ENCODE results near the gene EEFSEC.

EEFSEC gene

DNA sequence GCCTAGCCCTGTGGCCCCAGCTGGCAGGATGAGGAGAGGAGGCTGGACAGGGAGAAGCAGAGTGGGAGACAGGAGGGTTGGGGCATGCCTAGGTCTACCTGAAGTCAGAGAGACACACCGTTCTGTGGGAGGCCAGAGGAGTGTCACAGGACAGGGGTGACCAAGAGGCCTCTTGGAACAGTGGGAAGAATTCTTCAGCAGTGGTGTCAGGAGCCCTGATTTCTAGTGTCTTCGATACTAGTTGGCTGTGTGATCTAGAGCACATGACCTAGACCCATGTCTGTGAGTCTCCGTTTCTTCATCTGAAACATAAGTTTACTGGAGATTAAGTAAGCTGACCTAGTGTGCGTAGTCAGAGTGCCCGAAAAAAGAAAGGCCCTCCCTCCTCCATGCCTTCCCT, 92.2 kb downstream of the EEFSEC start:
- no peak for DNase-seq

DNA sequence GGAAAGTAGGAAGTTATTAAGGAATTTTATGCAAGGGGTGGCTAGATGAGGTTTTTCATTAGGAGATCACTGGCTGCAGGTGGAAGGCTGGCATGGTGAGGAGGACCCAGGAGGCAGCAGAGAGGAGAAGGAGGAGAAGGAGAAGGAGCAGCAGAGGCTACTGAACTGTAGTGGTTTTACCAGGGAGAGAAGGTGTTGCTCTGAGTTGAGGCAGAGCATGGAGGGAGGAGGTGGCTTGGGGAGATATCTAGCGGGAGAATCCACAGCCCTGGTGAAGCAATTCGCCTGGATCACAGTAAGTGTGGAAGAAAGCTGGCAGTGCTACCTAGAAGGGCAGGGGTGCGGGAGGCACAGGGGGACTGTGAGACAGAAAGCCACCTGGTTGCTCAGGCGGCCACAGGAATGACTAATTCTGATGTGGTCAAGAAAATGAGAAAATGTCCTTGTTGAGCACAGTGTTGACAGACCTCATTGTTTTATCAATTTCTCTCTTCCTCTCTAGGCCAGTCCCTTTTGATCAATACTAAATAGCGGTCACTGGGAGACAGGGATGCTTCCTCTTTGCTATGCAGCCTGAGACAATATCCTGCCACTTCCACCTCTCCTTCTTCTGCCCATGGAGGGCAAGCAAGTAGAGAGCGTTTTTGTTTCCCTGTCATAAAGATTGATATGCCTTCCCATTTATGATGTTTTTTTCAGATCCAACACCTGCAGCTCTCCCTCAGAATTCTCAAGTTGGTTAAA, 94.6 kb downstream of the EEFSEC start:
- no peak for DNase-seq

DNA sequence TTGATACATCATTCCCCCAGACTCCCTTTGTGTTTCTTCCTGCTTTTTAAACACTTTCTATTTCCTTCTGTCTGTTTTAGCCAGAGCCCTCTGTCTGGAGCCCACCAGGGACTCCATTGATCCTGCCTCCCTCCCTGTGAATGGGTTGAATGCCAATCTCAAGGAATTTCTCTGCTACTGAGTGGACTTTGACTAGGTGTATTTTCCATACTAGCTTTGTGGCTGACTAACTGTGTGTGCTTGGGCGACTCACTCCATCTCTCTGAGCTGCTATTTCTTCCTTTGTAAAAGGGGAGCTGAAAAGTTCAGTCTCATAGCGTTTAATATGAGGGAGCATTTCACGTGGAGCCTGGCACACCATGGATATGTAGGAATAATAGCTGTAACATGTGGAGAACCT, 98.8 kb downstream of the EEFSEC start:
- DNase-seq: no peak

DNA sequence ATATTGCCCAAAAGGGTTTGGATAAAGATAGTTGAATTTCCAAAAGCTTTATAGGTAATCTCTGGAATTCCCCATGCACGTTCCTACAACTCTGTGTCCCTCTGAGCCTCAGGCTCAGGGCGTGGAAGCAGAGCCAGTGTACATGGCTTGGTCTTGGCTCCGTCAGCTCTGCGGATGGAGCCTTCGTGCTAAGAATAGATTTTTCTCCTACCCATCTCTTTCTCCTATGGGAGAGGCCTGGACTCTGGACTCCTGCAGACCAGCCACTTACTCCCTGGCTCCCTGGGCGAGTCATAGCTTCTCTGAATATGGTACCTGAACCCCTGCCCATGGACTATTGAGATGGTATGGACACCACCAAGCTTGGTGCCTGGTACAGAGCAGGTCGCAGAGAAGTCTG, 99.9 kb downstream of the EEFSEC start:
- DNase-seq: no peak

DNA sequence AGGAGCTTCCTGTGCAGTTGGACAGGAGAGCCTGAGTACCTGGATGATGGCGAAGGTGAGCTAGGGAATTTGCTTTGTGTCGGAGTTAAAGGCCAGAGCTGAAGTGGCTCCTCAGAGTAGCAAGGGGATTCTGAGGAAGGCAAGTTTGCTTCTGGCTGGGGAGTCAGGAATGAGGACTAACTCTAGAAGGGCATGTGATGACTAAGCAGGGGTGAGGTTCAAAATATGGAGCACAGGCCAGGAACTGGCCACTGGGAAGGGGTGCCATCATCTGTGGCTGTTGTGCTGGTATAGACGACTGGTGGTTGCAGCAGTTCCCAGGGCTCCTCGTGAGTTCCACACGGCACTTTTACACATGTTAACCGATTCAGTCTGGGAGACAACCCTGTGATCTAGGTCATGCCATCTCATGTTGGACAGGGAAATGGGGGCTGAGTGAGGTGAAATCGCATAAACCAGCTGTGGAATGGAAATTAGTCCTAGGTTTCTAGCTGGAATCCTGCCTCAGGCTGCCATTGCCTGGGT, 100.8 kb downstream of the EEFSEC start:
- DNase-seq: no peak

DNA sequence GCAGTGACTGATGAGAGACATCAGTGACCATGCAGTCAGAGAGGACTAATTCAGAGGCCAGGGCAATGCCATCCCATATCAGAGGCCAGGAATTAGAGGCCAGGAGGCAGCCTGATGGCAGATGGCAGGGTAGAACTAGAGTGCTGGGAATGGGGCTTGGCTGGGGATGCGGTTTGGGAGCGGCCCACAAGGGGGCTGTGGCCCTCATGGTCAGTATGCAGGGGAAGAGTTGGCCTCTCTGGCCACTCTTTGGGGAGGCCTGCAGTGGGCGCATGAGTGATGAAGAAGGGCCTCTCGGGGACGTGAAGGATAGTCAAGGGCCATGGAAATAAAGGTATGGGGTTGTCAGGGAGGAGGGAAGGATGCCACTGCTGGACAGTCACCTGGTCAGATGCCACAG, 101.7 kb downstream of the EEFSEC start:
- no peak for DNase-seq

DNA sequence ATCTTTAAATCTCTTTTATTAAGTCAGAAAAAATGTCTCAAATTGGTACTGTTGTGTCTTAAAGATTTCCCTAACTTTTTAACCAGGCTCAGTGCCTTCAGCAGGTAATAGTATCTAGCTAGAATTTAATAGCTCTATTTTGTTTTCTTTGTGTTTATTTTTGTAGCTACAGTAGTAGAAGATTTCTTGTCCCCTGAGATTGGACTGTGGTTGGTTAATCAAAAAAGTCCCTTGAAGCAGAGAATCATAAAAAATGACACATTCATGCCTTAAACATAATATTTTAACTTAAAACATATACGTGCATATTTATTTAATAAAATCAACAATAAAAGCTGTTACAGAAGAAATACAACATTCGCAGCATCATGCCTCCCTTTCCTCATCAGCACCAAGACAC, 102.8 kb downstream of the EEFSEC start:
- DNase-seq: no peak

DNA sequence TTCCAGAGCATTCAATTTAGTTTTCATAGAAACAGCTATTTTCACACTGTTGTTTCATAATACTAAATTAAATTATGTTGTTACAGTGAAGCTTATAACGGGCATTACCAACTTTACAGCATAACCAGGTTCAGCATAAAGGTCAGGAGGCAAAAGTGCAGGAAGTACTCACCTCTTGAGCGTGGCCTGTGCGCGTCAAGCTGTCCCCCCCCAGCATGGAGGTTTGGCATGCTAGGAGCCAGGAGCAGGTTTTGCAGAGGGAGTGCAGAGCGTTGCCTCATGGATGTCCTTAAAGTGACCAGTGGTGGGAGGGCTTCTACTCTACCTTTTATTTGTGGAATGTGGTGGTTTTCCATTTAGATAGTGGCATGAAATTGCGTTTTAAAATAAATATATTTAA, 104.4 kb downstream of the EEFSEC start:
- DNase-seq: no peak

DNA sequence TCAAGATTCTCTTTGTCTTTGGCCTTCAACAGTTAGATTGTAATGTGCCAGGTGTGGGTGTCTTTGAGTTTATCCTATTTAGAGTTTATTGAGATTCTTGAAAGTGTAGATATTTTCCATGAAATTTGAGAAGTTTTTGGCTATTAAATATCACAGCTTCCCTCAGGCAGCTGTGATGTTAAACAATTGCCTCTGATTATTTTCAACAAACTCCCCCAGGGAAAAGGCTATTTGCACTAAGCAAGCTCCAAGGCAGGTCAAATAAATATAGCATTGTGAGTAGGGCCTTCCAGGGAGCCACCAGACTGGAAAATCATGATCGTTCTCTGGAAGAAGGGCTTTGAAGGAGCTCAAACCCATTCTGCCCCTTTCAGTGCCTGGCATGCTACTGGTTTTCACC, 107.0 kb downstream of the EEFSEC start:
- no peak for DNase-seq

DNA sequence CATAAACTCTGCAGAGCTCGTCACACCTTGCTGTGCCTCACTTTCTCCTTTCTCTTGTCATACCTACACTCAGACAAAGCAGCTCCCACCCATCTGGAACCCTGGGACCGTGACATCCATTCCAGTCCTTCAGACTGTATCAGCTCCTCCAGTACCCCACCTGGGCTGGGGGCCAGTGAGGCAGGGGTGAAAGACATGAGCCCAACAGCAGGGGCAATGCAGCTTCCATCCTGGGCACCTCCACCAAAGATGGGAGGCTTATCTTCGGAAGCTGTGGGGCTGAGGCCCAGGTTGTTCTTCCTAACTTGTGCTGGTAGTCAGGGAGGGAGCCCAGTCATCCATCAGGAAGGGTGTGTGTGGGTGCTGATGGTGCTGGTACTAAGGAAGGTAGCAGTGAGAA, 109.2 kb downstream of the EEFSEC start:
- no peak for DNase-seq

DNA sequence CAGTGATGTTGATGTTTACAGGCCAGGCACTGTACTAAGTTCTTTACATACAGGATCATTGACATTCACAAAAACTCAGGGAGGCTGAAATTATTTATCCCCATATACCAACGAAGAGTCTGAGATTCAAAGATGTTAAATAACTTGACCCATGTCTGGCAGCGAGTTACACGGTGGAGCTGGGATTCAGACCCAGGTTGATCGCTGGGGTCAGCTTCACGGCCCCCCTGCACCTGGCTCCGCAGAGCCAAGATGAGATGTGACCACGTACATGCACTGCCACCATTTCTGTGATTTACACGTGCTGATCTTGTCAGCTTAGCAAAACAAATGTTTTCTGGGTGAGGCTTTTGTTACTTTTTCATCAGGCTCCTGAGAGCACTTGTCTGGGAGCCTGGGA, 109.8 kb downstream of the EEFSEC start:
- no peak for DNase-seq

DNA sequence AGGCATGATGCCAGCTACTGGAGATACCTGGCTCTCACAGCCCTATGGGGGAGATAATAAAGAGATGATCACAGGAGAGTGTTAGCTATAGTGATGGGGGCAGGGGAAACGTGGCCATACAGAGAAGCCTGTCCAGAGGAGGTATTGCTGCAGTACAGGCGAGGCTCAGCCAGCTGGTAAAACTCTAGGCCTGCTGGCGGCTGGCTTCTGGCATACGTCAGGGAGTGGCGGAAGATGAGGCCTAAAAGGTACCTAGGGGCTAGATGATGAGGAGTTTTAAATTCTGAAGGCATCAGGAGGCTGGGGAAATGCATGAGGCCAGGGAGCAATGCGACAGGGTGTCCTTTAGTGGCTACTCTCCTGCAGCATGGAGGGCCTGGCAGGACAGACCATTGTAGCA, 110.7 kb downstream of the EEFSEC start:
- no peak for DNase-seq

DNA sequence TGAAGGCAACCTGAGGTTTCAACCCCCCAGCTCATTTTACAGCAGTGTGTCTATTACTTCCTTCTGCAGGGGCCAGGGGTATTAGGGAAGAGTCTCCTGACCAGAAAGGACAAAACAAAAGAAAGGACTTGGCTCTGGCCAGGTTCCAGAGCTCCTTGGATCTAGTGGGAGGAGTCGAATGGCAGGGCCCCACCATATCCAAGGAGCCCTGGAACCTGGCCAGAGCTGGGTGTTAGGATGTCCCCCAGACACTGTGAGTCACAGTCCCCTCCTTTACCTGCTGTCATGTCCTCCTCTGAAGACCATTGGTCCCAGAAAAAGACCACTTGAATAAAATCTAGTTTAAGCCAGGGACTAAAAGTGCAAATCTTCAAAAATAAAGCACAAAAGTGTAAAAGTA, 113.2 kb downstream of the EEFSEC start:
- DNase-seq: no peak

DNA sequence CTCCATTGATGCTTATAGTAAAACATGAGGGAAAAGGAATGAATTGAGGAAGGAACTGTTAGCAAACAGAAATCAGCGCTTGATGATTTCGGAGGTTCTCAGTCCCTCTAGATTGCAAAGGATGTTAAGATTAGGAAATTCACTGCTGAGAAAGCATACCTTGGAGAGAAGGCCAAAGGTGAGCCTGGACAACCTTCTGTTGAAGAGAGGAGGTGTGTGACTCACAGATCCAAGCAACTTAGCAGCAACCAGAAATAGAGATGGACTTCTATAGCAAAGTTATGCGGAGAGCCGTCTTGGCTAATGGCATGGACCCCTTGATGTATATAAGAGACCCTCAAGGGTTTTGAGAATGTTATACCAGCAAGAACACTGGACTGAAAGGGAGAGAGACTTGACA, 114.3 kb downstream of the EEFSEC start:
- DNase-seq: no peak

DNA sequence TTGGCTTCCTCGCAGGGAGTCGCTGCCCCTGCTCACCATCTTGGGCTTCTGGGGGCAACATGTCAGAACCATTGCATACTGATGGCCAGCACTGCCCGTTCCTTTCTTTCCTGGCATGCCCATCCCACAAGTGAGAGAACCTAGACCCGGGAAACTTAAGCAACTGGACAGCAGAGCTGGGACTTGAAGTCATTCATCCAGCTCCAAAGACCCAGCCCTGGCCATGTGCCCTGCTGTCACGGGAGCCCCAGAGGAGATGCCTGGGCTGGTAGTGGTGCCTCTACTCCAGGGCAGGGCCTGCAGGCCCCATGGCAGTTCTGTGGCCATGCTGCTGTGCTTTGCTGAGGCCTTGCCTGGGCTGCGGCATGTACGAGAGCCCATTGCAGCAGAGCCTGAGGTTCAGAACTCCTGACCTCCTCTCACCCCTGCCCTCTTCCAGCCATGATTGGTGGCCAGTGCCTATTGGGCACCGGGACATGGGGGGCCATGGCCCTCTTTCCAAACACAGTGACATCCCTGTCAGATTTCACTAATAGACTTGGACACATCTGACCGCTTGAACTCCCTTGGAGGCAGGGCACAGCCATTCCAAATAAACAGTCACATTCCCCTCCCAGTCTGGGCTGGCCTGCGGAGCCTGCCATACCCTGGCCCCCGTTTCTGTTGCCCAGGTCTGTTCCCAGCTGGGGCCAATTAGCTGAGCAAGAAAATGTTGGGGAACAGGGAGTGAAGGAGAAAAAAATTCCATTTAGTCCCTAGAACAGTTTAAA, 115.9 kb downstream of the EEFSEC start:
- DNase-seq: no peak

DNA sequence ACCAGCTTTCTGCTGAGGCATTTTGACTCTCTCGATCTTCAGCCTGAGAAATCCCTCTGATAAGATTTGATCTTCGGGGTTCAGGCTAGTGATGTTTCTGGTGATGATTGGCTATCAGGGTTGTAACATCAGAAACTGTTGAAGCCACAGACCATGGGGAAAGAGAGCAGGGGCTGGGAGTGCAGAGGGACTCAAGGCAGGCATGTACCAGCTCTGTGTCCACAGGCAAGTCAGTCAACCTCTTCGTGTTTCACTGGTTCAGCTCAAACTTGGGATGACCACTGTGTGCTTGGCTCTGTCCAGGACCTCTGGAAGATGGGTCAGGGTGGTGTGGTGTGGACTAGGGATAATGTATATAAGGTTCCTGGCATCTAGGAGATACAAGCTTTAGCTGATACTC, 116.5 kb downstream of the EEFSEC start:
- DNase-seq: no peak

DNA sequence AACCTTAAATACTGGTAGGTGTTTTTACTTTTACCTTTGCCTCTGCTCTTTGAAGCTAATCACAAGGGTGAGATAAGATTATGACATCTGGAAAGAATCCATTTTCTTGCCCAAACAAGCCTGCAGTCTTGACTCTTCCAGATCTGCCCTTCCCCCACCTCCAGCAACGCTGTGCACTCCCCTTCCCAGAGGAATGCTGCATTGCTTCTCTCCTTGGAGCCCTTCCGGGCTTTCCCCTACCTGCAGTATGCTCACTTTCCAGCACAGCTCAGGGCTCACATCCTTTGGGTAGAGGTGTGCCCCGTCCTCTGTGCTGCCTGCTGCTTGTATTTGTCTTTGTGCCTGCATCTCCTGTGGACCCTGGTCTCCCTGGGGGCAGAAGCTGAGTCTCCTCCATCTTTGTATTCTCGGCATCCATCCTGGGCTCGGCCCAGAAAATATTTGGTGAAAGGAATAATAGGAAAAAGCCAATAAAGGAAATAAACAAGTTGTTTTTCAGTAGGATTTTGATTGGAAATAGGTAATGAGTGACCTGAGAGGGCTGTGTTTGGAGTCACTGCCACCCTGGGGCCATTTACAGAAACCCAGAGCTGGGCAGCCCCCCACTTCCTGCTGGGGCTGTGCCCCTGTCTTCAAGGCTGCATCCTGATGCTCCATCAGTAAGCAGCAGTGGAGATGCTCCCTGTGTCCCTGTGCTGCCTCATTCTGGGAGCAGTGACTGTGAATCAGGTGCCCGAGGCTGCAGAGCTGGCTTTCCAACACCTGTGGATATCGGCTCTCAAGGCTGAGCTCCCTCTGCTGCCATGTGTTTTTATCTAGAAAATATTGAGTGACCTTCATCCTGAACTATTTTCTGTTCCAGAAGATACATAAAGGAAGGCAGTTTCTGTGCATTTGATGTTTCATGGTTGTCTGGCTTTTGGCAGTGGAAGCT, 117.5 kb downstream of the EEFSEC start:
- DNase-seq: no peak

DNA sequence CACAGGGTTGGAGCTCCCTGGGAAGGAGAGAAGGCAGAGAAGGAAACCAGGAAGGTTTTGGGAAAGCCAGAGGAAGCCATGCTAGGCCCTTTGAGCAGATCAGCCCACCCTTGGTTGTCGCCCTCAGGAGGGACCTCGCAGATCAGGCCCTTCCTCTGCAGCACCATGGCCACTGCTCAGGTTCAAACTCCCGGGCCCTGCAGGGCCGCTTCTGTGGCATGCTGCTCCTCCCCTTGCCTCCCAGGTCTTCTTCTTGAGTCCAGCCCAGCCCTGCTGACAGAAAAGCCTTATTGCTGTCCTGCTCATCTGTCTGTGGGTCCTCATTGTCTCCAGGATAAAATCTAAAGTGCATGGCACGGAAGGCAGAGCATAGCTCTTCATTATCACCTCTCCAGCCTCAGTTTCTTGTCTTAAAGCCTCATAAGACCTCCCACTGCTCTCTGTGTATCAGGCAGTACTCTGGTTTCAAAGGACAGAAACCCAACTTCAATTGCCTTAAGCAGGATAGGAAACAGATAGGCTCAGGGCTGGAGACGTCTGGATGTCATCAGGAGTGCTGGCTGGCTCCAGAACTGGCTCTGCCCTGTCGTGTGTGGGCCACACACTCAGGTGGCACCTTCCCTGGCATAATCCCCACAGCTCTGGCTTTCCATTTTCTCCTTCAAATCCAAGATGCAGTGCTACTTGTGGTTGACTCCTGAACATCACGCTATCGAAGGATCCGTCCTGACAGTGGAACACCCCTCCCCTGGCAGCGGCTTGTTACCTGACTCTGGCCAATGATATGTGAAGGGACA, 118.5 kb downstream of the EEFSEC start:
- DNase-seq: no peak

DNA sequence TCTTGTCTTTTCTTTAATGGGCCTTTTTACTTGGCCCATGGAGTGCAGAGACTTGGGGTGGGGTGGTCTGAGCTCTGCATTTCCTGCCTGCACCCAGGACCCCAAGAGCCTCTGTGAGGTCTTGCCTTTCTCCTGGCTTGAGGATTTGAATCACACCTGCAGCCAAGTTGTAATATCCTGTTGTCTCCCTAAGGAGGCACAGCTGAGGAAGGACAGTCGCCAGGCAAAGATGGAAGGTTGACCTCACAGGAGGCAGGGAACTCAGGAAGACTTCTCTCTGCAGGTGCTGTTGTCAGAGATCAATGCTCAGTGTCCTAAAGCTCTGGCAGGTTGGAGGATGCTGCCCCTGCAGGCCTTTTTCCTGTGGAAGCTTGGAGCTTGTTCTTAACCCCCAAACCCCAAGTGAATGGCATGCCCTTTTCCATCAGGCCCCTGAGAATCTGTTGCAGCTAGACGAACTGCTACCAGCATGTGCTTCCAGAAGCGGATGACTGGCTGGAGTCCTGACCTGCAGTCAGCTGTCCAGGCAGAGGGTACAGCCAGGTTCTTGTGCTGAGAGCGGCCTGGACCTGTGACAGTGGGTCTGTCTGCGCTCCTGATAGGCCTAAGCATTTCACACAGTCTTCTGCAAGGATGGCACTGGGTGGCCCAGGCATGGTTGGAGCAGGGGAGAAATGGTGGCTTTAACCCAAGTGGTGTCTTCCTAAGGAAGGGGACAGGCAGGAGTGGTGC, 120.0 kb downstream of the EEFSEC start:
- DNase-seq: no peak

DNA sequence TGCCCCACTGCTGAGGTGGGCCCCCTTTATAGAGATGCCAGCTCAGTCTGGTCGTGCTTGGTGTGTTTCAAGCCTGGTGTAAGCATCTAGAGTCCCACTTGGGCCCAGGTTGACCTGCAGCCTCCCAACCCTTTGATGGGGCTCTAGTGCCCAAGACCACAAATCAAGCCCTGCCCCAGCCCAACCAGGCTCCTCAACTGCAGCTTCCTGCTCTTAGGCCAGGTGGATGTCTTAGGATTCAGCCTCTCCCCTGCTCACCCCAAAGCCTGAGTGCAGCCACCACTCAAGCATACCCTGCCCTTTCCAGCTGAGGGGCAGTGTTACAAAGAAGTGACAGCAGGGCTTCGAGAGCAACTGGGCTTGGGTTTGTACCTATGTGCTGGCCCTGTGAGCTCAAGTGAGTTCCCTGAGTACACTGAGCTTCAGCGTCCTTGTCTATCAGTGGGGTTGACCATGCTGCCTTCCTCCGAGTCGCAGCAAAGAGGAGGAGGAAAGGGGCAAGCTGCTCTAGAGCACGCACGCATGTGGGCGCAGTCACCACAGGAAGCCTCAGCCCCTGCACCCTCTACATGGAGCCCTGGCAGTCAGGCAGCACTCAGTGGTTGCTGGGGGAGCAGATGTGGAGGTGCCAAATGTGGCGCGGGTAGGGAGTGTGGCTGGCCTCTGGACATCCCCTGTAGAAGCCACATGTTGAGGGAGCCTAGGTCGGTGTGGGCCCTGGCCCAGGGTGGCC, 120.7 kb downstream of the EEFSEC start:
- no peak for DNase-seq

DNA sequence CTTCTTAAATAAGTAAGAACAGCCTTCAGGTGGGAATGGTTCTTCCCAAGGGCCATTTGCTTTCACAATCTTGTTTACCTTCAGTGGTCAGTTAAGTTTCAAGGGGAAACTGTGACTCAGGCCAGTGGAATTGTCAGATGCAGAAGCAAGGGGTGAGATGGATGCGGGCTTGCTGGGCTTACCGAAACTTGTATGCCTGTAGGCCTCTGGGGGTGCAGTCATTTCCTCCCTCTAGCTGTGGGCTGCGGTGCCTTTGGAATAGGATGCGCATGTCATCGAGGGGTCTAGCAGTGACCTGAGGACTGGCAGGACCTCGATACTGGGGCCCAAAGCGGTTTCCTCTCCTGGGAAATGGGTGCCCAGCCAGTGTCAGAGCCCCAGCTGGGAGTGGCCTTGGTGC, 121.6 kb downstream of the EEFSEC start:
- DNase-seq: no peak

Data from SHP77 (cell line).